Lung (tissue), 12 donors: ENCODE results near the gene DUSP6. TPM values are rescaled to one million over a fixed set of nuclear protein-coding genes. Genes with fewer than 3 reads are reported as not detected.

Experiments used
- ATAC-seq: fragments of 200-7000 bp; cut with Tn5 transposase; one replicate; pipeline ENCODE4 v1.9.1; 2020; ENCODE audit warnings: moderate number of reproducible peaks; ENCODE audit not compliant: insufficient read depth, low FRiP score
- DNase-seq, 3 donors: peaks; one replicate each; pipeline ENCODE4 v3.0.0-alpha.2; 2013 to 2017
- H3K27ac ChIP-seq, 2 donors: one replicate each; pipeline ENCODE4 v1.5.1; 2013; ENCODE audit warnings: mild to moderate bottlenecking in 2 of 2, moderate library complexity in 2 of 2, control low read depth in 1 of 2, inconsistent platforms in 1 of 2, low read depth in 1 of 2, low read length in 1 of 2
- H3K27me3 ChIP-seq, 3 donors: one replicate each; pipeline ENCODE4 v1.5.1; 2013; ENCODE audit warnings: low read length in 2 of 3; ENCODE audit not compliant: control insufficient read depth in 3 of 3, insufficient read depth in 3 of 3
- H3K36me3 ChIP-seq, 4 donors: one replicate each; pipeline ENCODE4 v1.5.1; 2013; ENCODE audit warnings: low read length in 4 of 4, mild to moderate bottlenecking in 1 of 4, moderate library complexity in 1 of 4; ENCODE audit not compliant: control insufficient read depth in 4 of 4, insufficient read depth in 4 of 4
- H3K4me1 ChIP-seq, 5 donors: one replicate each; pipeline ENCODE4 v1.5.1; 2013; ENCODE audit warnings: low read length in 5 of 5, mild to moderate bottlenecking in 2 of 5, moderate library complexity in 1 of 5; ENCODE audit not compliant: control insufficient read depth in 5 of 5, insufficient read depth in 5 of 5
- H3K4me3 ChIP-seq: one replicate; pipeline ENCODE4 v1.5.1; 2013; ENCODE audit warnings: mild to moderate bottlenecking, control low read depth, moderate library complexity
- H3K9ac ChIP-seq, 2 donors: one replicate each; pipeline ENCODE4 v1.5.1; 2013; ENCODE audit warnings: low read length in 2 of 2, control low read depth in 1 of 2; ENCODE audit not compliant: insufficient read depth in 1 of 2
- H3K9me3 ChIP-seq, 4 donors: one replicate each; pipeline ENCODE4 v1.5.1; 2013; ENCODE audit warnings: low read length in 3 of 4, mild to moderate bottlenecking in 1 of 4, moderate library complexity in 1 of 4; ENCODE audit not compliant: control insufficient read depth in 4 of 4, insufficient read depth in 3 of 4
- WGBS, 2 donors: extraction: QIAGEN DNeasy Blood & Tissue Kit; methylation state at CpG; one replicate each; pipeline ENCODE4 v1.1.7; 2013; 5-methylcytosine and 5-hydroxymethylcytosine counted together
- polyA plus RNA-seq, 2 donors: library from polyadenylated mRNA; stranded (reverse); fragments of 200-250 nt; gene quantifications; one replicate each; pipeline ENCODE4 v1.2.1, GENCODE V29; 2013
- total RNA-seq, 2 donors: library from RNA; depleted of rRNA in 1 of 2; stranded (reverse); fragments of >200 nt in 1 of 2; gene quantifications; one replicate each; pipeline ENCODE4 v1.2.1, GENCODE V29; 2014 to 2021
- TF ChIP-seq, protein P1 (sequence below): IDR thresholded peaks from 2 replicates; pipeline ENCODE4 v1.5.1; 2012; ENCODE audit warnings: mild to moderate bottlenecking; ENCODE audit errors: control extremely low read depth, extremely low read depth
- donor health status: control.
- donor health status: control.
- donor health status: Bipolar disorder and iron deficiency.
- donor health status: healthy.
- donor health status: DM: yes; HTN: yes; CAD: no.

DUSP6 gene
- total and polyA plus RNA-seq, 4 donors: 37.8 to 187 (median 155) TPM

DNA sequence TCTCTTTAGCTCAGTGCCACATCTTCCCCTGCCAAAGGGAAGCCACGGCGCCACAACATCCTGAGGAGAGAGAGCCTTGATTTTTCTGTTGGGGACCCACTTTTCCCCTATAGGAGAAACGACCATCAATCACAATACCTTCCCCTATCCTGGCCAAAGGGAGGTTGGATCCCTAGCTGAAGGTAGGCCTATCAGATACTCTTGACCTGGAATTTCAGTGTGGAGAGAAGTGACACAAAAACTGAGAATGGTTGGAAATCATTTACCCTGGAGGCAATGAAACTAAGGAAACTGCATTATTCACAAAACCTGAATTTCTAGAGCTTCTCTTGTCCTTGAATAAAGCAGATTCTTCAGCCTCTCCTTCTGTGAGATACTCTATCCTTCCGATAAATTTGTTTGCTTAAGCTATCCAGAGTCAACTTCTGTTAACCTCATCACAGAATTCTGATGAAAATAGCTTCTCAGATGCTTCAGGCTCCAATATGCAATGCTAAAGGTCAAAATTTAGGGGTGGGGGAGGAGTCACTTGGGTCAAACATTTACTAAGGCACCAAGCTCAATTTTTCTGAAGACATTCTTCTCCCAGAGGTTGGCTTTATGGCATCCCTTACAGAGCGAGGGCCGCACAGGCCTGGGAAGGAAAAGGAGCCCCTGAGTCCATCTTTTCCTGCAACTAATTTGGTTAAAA lies 27.0 kb upstream of the DUSP6 start:
- 69 to 78% methylated on average over 6 of the region's 6 CpGs for WGBS, 2 donors
- ATAC-seq: no peak

DNA sequence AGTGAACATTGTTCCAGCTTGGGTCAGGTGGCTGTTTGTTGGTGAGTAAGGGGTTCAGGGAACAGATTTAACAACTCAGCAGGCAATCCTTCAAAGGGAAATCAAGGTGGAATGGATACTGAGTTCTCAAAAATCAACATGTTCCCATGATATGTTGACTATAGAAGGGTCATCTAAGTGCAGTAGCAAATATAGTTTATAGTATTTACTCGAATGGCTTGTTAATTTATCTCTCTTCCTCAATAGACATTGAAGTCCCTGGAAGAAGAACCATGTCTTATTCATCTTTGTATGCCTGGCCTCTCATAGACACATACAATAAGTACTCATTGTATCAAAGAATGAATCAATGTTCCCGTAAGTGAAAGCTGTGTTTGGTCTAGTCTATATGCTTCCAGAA lies 24.5 kb upstream of the DUSP6 start:
- no peaks in the 10 kb centered on the region for H3K27me3 ChIP-seq
- H3K4me1 ChIP-seq: peaks cover 1 to 25% (median 6%) of the 10 kb centered on the region in 5 donors
- TF ChIP-seq, protein P1, sequence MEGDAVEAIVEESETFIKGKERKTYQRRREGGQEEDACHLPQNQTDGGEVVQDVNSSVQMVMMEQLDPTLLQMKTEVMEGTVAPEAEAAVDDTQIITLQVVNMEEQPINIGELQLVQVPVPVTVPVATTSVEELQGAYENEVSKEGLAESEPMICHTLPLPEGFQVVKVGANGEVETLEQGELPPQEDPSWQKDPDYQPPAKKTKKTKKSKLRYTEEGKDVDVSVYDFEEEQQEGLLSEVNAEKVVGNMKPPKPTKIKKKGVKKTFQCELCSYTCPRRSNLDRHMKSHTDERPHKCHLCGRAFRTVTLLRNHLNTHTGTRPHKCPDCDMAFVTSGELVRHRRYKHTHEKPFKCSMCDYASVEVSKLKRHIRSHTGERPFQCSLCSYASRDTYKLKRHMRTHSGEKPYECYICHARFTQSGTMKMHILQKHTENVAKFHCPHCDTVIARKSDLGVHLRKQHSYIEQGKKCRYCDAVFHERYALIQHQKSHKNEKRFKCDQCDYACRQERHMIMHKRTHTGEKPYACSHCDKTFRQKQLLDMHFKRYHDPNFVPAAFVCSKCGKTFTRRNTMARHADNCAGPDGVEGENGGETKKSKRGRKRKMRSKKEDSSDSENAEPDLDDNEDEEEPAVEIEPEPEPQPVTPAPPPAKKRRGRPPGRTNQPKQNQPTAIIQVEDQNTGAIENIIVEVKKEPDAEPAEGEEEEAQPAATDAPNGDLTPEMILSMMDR: no peak
- no peak overlapping the region for H3K9ac ChIP-seq
- ATAC-seq (no peak), DNase-seq (no peak)
- 92 to 96% methylated on average over 2 of the region's 2 CpGs for WGBS, 2 donors
- no peak overlapping the region for H3K4me3 ChIP-seq
- no peaks in the 10 kb centered on the region for H3K9me3 ChIP-seq
- no peaks in the 10 kb centered on the region for H3K36me3 ChIP-seq
- H3K27ac ChIP-seq: no peak overlapping the region

More for the DNA sequence above, 27.0 kb upstream of the DUSP6 start:
- H3K27me3 ChIP-seq: no peaks in the 10 kb centered on the region
- DNase-seq: no peak
- peaks cover 5 to 22% (median 9%) of the 10 kb centered on the region in 5 donors for H3K4me1 ChIP-seq
- TF ChIP-seq, protein P1: no peak
- H3K36me3 ChIP-seq: no peaks in the 10 kb centered on the region
- H3K9ac ChIP-seq: no peak overlapping the region
- no peaks in the 10 kb centered on the region for H3K9me3 ChIP-seq
- no peak overlapping the region for H3K27ac ChIP-seq
- no peak overlapping the region for H3K4me3 ChIP-seq

DNA sequence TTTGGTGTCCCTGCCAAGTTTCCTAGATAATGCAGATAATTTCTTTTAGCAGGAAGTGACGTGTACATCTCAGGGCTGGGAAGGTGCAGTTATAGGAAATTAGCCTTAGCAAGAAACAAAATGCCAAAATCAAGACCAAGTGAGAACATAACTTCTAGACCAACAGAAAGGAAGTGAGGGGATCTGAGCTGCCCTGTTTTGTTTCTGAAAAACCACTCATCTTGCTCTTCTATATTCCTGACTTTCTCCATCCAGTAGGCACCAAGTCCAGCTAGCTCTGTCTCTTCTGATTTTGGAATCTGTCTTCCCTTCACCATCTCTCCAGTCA lies 23.9 kb upstream of the DUSP6 start:
- ATAC-seq (no peak), DNase-seq (no peak)
- no peaks in the 10 kb centered on the region for H3K9me3 ChIP-seq
- H3K4me1 ChIP-seq: peaks cover 1 to 25% (median 6%) of the 10 kb centered on the region in 5 donors
- no peaks in the 10 kb centered on the region for H3K27me3 ChIP-seq
- H3K9ac ChIP-seq: no peak overlapping the region
- TF ChIP-seq, protein P1: no peak
- H3K27ac ChIP-seq: peak overlapping the region in 1 of 2 donors; percentile 41
- 44 to 74% methylated on average over 1 of the region's 1 CpG for WGBS, 2 donors
- no peak overlapping the region for H3K4me3 ChIP-seq
- no peaks in the 10 kb centered on the region for H3K36me3 ChIP-seq
